LNCAP (cell line): Measurements from ENCODE around the gene ZNF584.

ENCODE experiments used
- CTCF ChIP-seq: fragments of 450-650 bp; IDR thresholded peaks from 2 replicates; pipeline ENCODE4 v1.5.1; 2017; ENCODE audit warnings: mild to moderate bottlenecking

Gene ZNF584

GRCh38 chr19:58397533-58398037 lies 10.9 kb upstream of the ZNF584 start:
- TF ChIP-seq CTCF, result no peak

- TF ChIP-seq CTCF, result no peak
These were observed 10.4 kb upstream of the ZNF584 start for GRCh38 chr19:58398087-58398486.

- no peak for TF ChIP-seq CTCF
These were observed 9.9 kb upstream of the ZNF584 start for GRCh38 chr19:58398545-58398944.

- TF ChIP-seq CTCF, result no peak
These were observed 8.5 kb upstream of the ZNF584 start for GRCh38 chr19:58399903-58400302.

- no peak for TF ChIP-seq CTCF
These were observed 8.0 kb upstream of the ZNF584 start for GRCh38 chr19:58400316-58400915.

- no peak; the same call in 1 of the 2 replicates for TF ChIP-seq CTCF
These were observed 7.3 kb upstream of the ZNF584 start for GRCh38 chr19:58400916-58401839.

- TF ChIP-seq CTCF, result no peak
These were observed 6.5 kb upstream of the ZNF584 start for GRCh38 chr19:58401840-58402421.
